GM18508 (cell line): ENCODE measurements around the gene IGSF3.
"Not testable (repeated sequence)": the region's sequence is repeated elsewhere in the genome, so short reads cannot be mapped to it uniquely, and the experiment has no call there.

Source experiments
- ATAC-seq: cut with Tn5 transposase; IDR thresholded peaks from one replicate; pipeline ENCODE4 v1.9.1; 2021; ENCODE audit warnings: moderate number of reproducible peaks; ENCODE audit not compliant: insufficient read depth, unreplicated experiment

Gene IGSF3

GRCh38 chr1:116637583-116637982 lies 29.9 kb downstream of the IGSF3 start:
- not testable (repeated sequence) for ATAC-seq

- not testable (repeated sequence) for ATAC-seq
Measured at GRCh38 chr1:116636584-116636983, 30.9 kb downstream of the IGSF3 start.

GRCh38 chr1:116634386-116634785 lies 33.1 kb downstream of the IGSF3 start:
- ATAC-seq = not testable (repeated sequence)

GRCh38 chr1:116631996-116632925 lies 35.3 kb downstream of the IGSF3 start:
- not testable (repeated sequence) for ATAC-seq

- ATAC-seq = not testable (repeated sequence)
Measured at GRCh38 chr1:116631554-116631953, 36.0 kb downstream of the IGSF3 start.

- not testable (repeated sequence) for ATAC-seq
Measured at GRCh38 chr1:116630057-116630456, 37.5 kb downstream of the IGSF3 start.

- not testable (repeated sequence) for ATAC-seq
Measured at GRCh38 chr1:116629441-116629840, 38.1 kb downstream of the IGSF3 start.

GRCh38 chr1:116628448-116628847 lies 39.1 kb downstream of the IGSF3 start:
- no peak for ATAC-seq

GRCh38 chr1:116627357-116627756 lies 40.2 kb downstream of the IGSF3 start:
- ATAC-seq = not testable (repeated sequence)

- not testable (repeated sequence) for ATAC-seq
Measured at GRCh38 chr1:116626915-116627314, 40.6 kb downstream of the IGSF3 start.

- not testable (repeated sequence) for ATAC-seq
Measured at GRCh38 chr1:116625155-116625554, 42.4 kb downstream of the IGSF3 start.

- ATAC-seq = no peak
Measured at GRCh38 chr1:116624040-116624439, 43.5 kb downstream of the IGSF3 start.

GRCh38 chr1:116622496-116622895 lies 45.0 kb downstream of the IGSF3 start:
- ATAC-seq = not testable (repeated sequence)

GRCh38 chr1:116621756-116622155 lies 45.8 kb downstream of the IGSF3 start:
- not testable (repeated sequence) for ATAC-seq

GRCh38 chr1:116620392-116620791 lies 47.1 kb downstream of the IGSF3 start:
- not testable (repeated sequence) for ATAC-seq

GRCh38 chr1:116619106-116619505 lies 48.4 kb downstream of the IGSF3 start:
- not testable (repeated sequence) for ATAC-seq

- not testable (repeated sequence) for ATAC-seq
Measured at GRCh38 chr1:116617808-116618207, 49.7 kb downstream of the IGSF3 start.

GRCh38 chr1:116613825-116614224 lies 53.7 kb downstream of the IGSF3 start:
- not testable (repeated sequence) for ATAC-seq

GRCh38 chr1:116609801-116610371 lies 57.6 kb downstream of the IGSF3 start:
- ATAC-seq = not testable (repeated sequence)

GRCh38 chr1:116608841-116609240 lies 58.7 kb downstream of the IGSF3 start:
- not testable (repeated sequence) for ATAC-seq

GRCh38 chr1:116608151-116608550 lies 59.4 kb downstream of the IGSF3 start:
- not testable (repeated sequence) for ATAC-seq
